ENCODE measurements around the gene DNAJC7.

DNA sequence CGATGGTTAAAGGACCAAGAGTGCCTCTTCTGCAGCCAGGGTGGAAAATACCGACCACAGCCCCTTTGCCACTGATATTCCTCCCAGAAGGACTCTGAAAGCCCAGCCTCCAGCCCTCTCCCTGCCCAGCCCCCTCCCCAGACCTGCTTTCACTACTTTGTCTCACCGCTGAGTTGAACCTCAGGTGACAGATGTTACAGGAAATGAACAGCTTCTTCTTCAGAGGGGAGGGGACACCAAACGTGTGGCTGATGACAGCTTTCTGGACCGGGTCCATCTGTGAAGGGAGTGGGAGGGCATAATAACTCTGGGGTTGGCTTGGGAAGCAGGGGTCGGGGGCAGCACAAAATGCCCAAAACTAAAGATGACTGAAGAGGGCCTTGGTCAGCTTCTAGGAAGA is 16.8 kb upstream of the DNAJC7 start:
- TF ChIP-seq, protein P1, sequence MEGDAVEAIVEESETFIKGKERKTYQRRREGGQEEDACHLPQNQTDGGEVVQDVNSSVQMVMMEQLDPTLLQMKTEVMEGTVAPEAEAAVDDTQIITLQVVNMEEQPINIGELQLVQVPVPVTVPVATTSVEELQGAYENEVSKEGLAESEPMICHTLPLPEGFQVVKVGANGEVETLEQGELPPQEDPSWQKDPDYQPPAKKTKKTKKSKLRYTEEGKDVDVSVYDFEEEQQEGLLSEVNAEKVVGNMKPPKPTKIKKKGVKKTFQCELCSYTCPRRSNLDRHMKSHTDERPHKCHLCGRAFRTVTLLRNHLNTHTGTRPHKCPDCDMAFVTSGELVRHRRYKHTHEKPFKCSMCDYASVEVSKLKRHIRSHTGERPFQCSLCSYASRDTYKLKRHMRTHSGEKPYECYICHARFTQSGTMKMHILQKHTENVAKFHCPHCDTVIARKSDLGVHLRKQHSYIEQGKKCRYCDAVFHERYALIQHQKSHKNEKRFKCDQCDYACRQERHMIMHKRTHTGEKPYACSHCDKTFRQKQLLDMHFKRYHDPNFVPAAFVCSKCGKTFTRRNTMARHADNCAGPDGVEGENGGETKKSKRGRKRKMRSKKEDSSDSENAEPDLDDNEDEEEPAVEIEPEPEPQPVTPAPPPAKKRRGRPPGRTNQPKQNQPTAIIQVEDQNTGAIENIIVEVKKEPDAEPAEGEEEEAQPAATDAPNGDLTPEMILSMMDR (IDR thresholded peaks at IDR 0.05) = no peak
- TF ChIP-seq POLR2A (IDR thresholded peaks at IDR 0.05) (no peak), POLR2AphosphoS5 (IDR thresholded peaks at IDR 0.05) (no peak)

All from upper lobe of left lung (tissue), 4 donors.